ENCODE data around the gene ADCYAP1R1. TPM values are rescaled to one million over a fixed set of nuclear protein-coding genes. Genes with fewer than 3 reads are reported as not detected.

Gene ADCYAP1R1
- total RNA-seq, 1 experiment from 2014 or later = 8.9 TPM

GRCh38 chr7:31028417-31028992 lies 23.6 kb upstream of the ADCYAP1R1 start:
- no peak overlapping the region for H2BK12ac ChIP-seq (ENCODE audit: insufficient read length, low read depth, low read length)
- peaks cover 10% of the 10 kb centered on the region for H3K27me3 Mint-ChIP-seq (ENCODE audit: low read depth)
- no peak overlapping the region for H2BK5ac ChIP-seq (ENCODE audit: insufficient read length, low read length)
- no peaks in the 10 kb centered on the region; the same call in 1 of the 2 replicates for H3K4me1 ChIP-seq (ENCODE audit: insufficient read depth, low read length)
- H3K4me2 ChIP-seq (ENCODE audit: insufficient read depth, insufficient read length, low read length) = no peak overlapping the region
- no CpG with 5 or more reads among the region's 18 CpGs for WGBS (ENCODE audit: extremely low coverage, insufficient read length, low lambda C conversion rate)
- no peak overlapping the region for H3K56ac ChIP-seq (ENCODE audit: insufficient read length, low read depth, low read length)
- H3K4me1 Mint-ChIP-seq = peaks cover 21% of the 10 kb centered on the region in 2 experiments
- H3K23ac ChIP-seq (ENCODE audit: insufficient read length, low read depth, low read length) = no peak overlapping the region
- H3K18ac ChIP-seq (ENCODE audit: insufficient read length, low read depth, low read length) = no peak overlapping the region
- H2AK5ac ChIP-seq (ENCODE audit: insufficient read length, low read length) = no peak overlapping the region
- H3K27ac Mint-ChIP-seq = no peak overlapping the region
- no peak overlapping the region for H3K4ac ChIP-seq (ENCODE audit: low read depth, low read length)
- no peaks in the 10 kb centered on the region for H4K20me1 ChIP-seq (ENCODE audit: control insufficient read depth, insufficient read depth, insufficient read length)
- H2AFZ ChIP-seq (ENCODE audit: low read length) = no peak overlapping the region
- TF ChIP-seq, protein P1, sequence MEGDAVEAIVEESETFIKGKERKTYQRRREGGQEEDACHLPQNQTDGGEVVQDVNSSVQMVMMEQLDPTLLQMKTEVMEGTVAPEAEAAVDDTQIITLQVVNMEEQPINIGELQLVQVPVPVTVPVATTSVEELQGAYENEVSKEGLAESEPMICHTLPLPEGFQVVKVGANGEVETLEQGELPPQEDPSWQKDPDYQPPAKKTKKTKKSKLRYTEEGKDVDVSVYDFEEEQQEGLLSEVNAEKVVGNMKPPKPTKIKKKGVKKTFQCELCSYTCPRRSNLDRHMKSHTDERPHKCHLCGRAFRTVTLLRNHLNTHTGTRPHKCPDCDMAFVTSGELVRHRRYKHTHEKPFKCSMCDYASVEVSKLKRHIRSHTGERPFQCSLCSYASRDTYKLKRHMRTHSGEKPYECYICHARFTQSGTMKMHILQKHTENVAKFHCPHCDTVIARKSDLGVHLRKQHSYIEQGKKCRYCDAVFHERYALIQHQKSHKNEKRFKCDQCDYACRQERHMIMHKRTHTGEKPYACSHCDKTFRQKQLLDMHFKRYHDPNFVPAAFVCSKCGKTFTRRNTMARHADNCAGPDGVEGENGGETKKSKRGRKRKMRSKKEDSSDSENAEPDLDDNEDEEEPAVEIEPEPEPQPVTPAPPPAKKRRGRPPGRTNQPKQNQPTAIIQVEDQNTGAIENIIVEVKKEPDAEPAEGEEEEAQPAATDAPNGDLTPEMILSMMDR (conservative IDR thresholded peaks at IDR 0.05) = no peak
- no peak overlapping the region for H4K5ac ChIP-seq (ENCODE audit: insufficient read length, low read depth, low read length)
- DNase-seq = no peak
- H3K9me3 Mint-ChIP-seq = peaks cover 0 to 3% of the 10 kb centered on the region in 2 experiments; a peak in 2 of 5 replicates
- H4K8ac ChIP-seq (replicated peaks; ENCODE audit: insufficient read length, low read depth, low read length) = no peak overlapping the region
- H3K4me3 Mint-ChIP-seq = no peak overlapping the region
- H4K91ac ChIP-seq (ENCODE audit: insufficient read length, low read depth, low read length) = no peak overlapping the region
- no peaks in the 10 kb centered on the region for H3K79me1 ChIP-seq (ENCODE audit: insufficient read depth, low read depth, low read length, poor library complexity, severe bottlenecking)
- H3K27ac ChIP-seq (ENCODE audit: insufficient read length, low read depth, low read length) = no peak overlapping the region
- H3K27me3 ChIP-seq (ENCODE audit: insufficient read depth, low read length) = no peaks in the 10 kb centered on the region
- no peaks in the 10 kb centered on the region for H3K79me2 ChIP-seq (ENCODE audit: insufficient read depth, low read length)
- H3K9ac ChIP-seq (ENCODE audit: extremely low read depth, insufficient read length, low read length) = no peak overlapping the region
- H3K9me3 ChIP-seq (ENCODE audit: control insufficient read depth, low read depth, low read length) = no peaks in the 10 kb centered on the region
- no peak overlapping the region for H3K14ac ChIP-seq (ENCODE audit: insufficient read depth, low read length)
- H3T11ph ChIP-seq (ENCODE audit: low read length) = no peak overlapping the region
- H3K36me3 Mint-ChIP-seq (ENCODE audit: insufficient read depth in 1 of 3, low read depth in 3 of 3) = no peaks in the 10 kb centered on the region; a peak in 2 of 7 replicates
- H2BK120ac ChIP-seq (ENCODE audit: low read depth, low read length, poor library complexity, severe bottlenecking) = no peak overlapping the region
- H2BK20ac ChIP-seq (ENCODE audit: low read depth, low read length, poor library complexity, severe bottlenecking) = no peak overlapping the region
- H2BK15ac ChIP-seq (ENCODE audit: low read depth, low read length) = no peak overlapping the region
- H3K23me2 ChIP-seq (ENCODE audit: insufficient read length, low read depth, low read length, poor library complexity, severe bottlenecking) = no peaks in the 10 kb centered on the region
